DOHH2 (cell line): ENCODE data around the gene NT5C3A.
"Not testable (repeated sequence)": the region's sequence is repeated elsewhere in the genome, so short reads cannot be mapped to it uniquely, and the experiment has no call there.

Source experiments
- EZH2phosphoT487 ChIP-seq: fragments of 200-600 bp; sonication (generic); IDR thresholded peaks from 2 replicates; pipeline ENCODE4 v1.6.1; 2017; ENCODE audit warnings: borderline replicate concordance, mild to moderate bottlenecking, antibody characterized with exemption, low read length, moderate library complexity, mixed read lengths
- TF ChIP-seq, protein P1 (sequence below): fragments of 200-600 bp; sonication (generic); IDR thresholded peaks from one replicate; pipeline ENCODE4 v1.5.1; 2014; ENCODE audit warnings: antibody characterized with exemption, mild to moderate bottlenecking, low read depth, low read length; ENCODE audit not compliant: poor library complexity, severe bottlenecking

DNA sequence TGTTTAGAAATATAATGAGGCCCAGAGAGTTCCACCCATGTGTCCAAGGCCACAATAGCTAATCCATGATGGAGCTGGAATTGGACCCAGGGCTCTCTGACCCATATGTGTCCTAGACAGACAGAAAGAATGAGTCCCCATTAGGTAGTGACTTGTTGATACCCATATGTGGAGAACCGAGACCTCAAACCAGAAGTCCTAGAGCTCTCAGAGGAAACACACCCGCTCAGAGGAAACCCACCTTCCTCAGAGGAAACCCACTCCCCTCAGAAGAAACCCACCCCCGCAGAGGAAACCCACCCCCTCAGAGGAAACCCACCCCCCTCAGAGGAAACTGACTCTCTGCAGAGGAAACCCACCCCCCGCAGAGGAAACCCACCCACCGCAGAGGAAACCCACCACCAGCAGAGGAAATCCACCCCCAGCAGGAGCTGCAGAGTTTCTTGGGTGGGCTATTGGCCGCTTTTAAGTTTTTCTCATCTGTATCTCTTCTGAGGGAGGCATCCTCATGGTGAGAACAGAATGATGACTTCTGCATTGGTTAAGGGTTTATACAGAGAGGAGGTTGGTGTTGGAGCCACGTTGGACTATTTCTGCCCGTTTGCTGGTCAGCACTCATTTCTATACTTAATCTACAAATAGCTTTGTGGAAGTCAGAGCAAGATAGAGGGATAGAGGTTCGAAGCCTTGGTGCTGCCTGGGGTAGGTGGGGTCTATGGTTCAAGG lies 70.4 kb downstream of the NT5C3A start:
- TF ChIP-seq, protein P1, sequence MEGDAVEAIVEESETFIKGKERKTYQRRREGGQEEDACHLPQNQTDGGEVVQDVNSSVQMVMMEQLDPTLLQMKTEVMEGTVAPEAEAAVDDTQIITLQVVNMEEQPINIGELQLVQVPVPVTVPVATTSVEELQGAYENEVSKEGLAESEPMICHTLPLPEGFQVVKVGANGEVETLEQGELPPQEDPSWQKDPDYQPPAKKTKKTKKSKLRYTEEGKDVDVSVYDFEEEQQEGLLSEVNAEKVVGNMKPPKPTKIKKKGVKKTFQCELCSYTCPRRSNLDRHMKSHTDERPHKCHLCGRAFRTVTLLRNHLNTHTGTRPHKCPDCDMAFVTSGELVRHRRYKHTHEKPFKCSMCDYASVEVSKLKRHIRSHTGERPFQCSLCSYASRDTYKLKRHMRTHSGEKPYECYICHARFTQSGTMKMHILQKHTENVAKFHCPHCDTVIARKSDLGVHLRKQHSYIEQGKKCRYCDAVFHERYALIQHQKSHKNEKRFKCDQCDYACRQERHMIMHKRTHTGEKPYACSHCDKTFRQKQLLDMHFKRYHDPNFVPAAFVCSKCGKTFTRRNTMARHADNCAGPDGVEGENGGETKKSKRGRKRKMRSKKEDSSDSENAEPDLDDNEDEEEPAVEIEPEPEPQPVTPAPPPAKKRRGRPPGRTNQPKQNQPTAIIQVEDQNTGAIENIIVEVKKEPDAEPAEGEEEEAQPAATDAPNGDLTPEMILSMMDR, result not testable (repeated sequence)
- not testable (repeated sequence) for TF ChIP-seq EZH2phosphoT487
